RPMI8226 (cell line): Measurements from ENCODE around the gene DNTTIP2.
"Not testable (repeated sequence)": the region's sequence is repeated elsewhere in the genome, so short reads cannot be mapped to it uniquely, and the experiment has no call there.

Experiments
- DNase-seq: peaks from one replicate; pipeline ENCODE4 v3.0.0-alpha.2; 2015

DNTTIP2 gene

DNA sequence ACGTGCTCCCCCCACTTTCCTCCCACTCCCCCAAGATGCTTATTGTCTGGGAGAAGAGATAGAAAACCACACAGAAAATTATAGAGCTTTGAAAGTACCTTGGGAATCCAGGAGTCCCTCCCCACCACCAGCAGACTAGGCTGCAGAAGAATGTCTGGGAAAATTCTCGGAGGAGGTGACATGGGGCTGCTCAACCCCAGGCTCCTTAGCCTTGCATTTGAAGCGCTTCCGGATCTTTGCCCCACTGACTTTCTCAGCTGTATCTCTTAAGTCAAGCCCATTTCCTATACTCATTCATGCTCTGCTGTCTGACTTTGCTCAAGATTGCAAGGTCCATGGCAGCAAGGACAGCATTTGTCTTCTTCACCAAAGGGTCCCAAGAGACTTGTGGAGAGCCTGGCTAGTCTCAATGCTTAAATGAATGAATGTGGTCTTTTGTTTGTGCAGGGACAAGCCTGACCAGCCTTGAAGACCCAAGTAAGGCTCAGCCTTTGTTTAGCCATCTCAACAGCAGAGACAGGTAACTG, 38.0 kb downstream of the DNTTIP2 start:
- no peak for DNase-seq

DNA sequence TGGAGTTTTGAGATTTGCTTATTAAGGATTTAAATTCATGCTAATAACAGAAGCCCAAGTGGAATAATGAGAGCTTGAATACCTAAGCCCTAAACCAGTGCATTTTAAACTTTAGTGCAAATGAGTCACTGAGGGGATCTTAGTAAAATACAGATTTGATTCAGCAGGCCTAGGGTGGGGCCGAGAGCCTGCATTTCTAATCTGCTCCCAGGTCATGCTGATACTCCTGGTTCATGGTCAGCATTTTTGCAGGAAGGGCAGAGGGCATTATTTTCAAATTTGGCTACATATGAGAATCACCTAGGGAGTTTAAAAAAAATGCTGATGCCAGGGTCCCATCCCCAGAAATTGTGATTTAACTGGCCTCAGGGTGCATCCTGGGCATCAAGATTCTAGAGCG, 39.3 kb downstream of the DNTTIP2 start:
- DNase-seq: no peak

DNA sequence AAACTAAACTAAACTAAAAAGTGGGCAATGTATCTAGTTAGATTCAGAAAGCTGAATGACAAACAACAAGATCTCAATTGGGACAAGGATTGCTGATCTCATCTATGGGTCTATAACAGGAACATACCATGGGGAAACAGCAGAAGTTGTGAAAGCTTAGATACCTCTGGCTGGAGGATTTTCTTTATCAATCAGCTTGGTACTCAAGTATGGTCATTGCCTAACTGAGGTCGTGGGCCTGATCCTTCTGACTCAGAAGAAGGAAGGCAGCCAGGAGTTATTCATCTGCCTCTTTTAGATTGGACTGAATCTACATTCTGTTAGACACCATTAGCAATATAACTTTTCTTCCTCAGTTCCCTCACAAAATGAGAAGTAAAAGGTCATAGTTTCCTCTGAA, 39.7 kb downstream of the DNTTIP2 start:
- DNase-seq: no peak

DNA sequence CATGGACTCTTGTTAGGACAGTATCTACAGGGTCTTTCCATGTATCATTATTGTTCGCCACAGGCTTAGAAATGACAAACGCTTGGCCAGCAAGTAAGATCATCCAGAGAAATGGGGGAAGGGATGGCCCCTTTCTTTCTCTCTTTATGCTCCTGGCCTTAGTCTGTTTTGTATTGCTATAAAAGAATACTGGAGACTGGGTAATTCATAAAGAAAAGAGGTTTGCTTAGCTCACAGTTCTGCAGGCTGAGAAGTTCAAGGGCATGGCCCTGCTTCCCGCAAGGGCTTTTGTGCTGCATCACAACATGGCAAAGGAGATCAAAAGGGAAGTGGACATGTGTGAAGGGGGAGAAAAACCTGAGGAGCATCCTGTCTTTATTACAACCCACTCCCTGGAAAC, 41.0 kb downstream of the DNTTIP2 start:
- no peak for DNase-seq

DNA sequence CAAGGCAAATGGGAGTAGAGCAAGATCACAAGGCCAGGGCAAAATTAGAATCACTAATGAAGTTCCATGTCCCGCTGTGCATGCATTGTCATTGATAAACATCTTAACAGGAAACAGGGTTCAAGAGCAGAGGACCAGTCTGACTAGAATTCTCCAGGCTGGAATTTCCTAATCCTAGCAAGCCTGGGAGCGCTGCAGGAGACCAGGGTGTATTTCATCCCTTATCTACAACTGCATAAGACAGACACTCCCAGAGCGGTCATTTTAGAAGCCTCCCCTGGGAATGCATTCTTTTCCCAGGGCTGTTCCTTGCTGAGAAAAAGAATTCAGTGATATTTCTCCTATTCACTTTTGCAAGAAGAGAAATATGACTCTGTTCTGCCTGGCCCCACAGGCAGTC, 45.7 kb downstream of the DNTTIP2 start:
- not testable (repeated sequence) for DNase-seq

DNA sequence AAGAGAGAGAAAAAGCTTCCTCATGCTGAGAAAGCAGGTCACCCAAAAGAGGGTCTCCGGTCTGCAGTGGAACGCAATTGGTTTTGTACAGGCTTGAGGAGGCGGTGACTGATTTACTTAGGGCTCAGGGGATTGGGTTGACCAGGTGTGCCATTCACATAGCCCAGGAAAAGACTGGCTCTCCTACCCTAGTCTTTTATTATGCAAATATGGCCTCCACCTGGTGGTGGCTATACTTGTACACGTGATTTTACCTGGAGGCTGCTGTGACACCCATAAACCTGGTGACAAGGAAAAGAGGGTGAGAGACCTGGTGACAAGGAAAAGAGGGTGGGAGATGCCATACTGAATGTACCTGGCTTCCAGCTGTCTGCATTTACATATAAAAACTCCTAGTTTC, 49.9 kb downstream of the DNTTIP2 start:
- no peak for DNase-seq

DNA sequence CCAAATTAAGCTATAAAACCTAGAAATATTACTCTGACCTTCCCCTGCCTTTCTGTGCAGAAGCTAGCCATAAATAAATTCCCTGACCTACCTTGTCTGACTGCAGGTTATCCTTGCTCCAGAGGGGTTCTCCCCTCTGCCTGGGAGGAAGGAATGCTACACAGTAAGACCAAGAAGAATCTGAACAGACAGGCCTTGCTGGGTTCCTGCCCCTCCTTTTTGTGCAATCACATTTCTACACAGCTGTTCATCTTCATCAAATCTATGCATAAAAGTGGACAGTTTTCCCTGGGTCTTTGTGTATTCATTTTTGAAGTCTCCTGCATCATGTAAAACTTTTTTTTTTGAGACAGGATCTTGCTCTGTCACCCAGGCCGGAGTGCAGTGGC, 50.6 kb downstream of the DNTTIP2 start:
- no peak for DNase-seq

DNA sequence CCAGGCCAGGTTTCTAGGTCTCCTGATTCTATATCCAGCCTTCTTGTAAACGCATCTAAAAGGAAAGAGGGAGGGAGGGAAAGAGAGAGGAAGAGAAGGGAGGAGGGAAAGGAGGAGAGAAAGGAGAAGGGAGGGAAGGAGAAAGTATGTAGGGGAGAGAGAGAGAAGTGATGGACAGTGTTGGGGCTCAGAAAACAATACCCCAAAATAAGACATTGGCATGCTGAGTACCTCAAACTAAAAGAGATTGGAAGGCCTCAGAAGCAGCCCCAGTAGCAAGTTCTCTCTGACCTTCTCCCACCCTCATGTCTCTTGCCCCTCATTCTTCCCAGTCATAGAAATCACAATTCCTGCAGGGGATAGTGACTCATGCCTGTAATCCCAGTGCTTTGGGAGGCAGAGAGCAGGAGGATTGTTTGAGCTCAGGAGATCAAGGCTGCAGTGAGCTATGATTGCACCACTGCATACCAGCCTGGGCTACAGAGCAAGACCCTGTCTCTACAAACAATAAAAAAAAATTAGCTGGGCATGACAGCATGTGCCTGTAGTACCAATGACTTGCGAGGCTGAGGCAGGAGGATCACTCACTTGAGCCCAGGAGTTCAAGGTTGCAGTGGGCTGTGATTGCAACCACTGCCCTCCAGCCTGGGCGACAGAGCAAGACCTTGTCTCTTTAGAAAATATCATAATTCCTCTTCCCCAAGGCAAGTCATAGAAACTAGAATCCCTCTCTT, 51.2 kb downstream of the DNTTIP2 start:
- no peak for DNase-seq

DNA sequence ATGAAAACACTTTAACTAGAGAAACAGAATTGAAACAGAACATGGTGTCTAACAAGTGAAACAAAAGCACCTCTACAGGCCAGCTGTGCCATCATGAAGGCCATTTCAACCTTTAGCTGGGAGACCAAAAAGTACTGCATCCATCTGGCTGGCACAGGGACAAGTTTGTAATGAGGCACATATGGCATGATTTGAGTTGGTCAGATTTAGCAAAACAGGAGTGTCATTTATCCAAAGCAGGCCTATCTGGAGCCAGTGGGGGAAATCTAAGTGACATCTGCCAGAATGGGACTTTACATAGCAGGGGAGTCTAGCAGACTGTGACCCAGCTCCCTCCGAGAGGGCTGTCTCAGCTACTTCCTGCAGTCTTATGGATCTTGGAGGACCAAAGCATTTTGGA, 51.9 kb downstream of the DNTTIP2 start:
- DNase-seq: no peak

DNA sequence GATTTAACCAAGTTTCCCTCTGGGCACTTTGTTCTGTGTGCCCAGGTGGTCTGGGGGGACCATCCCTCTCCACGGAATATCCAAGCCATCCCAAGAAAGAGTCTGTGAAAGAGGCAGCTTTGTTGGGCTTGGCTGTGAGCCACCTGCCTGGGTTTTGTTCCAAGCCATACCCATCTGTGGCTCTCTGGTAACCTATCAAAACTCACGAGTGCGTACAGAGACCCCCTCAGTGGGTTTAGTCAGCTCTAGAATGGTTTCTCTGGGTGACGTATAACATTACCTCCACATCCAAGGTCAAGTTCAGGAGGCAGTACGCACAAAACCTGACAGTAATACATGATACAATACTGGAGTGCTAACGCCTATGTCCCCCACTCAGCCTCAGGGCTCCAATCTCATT, 54.2 kb downstream of the DNTTIP2 start:
- no peak for DNase-seq

DNA sequence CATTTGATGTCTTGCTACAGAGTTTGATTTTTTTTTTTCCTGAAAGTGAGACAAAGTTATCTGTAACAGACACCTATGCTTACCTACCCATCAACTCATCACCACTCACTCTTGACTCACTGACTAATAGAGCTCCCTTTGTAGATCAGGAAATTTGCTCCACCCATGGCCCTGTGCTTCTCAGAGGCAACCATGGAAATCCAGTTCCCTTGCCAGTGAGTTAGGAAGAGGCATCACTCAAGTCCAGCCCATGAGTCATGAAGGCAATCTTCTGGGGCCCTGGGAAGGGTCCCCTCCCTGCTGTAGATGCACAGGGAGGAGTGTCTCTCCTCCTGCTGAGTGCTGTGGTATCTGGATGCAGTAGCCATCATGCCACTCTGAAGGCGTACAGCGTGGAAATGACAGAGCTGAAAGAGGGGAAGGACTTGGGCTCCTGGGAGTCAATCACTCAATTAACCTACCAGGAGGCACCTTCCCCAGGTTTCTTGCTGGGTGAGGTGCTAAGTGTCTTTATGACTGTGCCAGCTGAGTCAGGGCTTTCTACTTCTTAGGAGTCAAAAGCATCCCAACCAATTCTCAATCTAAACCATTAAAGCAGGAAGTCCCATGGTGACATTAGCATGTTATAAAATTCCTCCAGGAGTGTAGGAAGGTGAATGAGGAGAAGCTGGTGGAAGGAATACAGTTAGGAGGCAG, 56.1 kb downstream of the DNTTIP2 start:
- no peak for DNase-seq

DNA sequence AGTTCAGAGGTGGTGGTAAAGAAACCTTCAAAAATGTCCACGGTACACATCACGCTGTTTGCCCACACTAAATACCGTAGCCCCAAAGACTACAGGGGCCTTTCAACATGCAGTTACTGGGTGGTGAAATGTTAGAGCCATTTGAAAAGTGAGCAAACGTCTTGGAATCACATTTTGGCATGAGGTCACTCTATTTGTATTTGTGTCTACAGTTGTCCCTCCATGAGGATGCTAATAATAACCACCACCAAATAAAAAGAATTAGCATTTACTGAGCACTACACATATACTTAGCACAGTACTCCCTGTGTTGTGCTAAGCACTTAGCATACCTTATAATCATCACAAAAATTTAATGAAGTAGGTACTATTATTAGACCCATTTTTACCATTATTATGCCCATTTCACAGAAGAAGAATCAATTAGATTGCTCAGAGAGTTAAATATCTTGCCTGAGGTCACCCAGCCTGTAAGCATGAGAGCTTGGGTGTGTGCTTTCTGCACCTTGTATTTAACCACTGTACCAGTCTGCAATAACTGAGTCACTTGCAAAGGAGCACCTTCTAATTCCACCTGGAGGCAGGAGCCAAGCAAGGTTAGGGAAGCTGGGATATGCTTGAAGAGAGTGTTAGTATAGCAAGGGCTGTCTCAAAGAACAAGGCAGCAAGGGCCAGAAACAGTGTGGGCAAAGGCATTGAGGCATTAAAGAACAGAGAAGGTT, 57.4 kb downstream of the DNTTIP2 start:
- no peak for DNase-seq

DNA sequence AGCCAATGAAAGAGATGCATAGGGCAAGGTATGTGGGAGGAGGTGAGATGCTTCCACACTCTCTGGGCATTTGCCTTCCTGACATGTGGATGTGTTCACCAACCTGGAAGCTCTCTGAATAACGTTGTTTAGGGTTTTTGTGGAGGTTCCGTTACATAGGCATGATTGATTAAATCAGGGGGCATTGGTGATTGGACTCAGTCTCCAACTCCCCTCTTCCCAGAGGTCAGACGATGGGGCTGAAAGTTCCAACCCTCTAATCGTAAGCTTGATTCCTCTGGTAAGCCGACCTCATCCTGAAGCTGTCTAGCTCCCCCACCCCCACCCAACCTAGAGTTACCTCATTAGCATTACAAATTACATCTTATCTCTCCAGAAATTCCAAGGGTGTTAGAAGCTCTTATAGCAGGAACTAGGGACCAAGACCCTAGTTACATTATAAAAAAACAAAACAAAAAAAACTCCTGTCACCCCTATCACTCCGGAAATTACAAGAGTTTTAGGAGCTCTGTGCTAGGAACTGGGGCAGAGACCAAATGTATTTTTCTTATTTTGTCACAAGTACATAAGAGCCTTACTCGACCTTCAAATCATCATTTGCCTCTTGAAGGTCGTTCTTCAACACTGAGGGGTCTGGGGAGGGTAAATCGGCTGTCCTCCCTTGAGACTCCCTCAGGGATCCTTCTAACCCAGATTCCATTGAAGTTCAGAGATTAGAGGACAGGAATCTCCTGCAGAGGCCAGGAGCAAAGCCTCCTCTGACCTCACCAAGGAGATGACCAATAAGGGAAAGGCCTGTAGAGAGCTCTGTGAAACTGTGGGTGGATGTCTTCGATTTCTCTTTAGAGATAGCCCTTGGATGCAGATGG, 58.2 kb downstream of the DNTTIP2 start:
- DNase-seq: no peak

DNA sequence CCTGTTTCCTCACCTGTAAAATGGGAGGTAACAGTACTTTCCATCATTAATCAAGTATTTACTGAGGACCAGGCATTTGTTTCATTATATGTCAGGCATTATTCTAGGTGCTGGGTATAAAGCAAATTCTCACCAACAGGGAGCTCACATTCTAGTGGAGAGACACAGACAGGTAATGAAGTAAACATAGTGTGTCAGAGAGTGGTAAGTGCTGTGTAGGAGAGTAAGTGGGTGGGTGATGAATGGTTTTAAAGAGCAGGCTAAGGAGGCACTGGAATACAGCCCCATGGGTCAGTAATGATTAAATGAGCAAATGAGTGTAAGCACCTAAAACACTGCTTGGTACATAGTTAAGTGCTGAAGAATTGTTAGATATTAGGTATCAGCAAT, 60.4 kb downstream of the DNTTIP2 start:
- DNase-seq: no peak

DNA sequence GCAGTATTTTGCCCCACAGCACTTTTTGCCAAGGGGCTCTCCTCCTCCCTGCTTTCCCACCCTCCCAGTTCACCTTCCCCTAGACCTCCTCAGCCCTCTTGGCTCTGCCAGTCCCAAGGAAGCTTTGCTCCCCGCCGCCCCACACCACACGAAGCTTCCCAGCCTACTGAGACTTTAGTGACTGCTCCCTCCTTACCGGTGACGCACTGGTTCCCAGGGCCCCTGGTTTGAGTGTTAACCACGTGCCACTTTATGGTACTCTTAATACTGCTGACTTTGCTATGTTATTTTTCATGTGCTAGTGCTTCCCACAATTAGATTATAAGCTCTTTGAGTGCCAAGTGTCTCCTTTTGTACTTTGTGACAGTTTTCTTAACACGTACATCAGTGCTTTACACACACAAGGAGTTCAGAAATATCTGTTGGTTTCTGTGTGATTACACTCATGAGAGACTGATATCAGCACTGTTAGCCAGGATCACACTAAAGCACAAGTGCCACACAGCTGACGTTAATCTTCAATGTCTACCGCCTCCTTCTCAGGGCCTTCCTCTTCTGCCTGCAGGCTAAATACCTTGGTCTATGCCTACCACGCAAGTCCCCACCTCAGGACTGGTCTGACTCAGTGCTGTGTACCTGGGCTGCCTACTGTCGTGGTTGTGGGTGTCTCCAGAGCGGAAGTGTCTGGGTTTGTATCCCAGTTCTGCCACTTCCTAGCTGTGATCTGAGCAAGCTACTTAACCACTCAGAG, 61.0 kb downstream of the DNTTIP2 start:
- no peak for DNase-seq

DNA sequence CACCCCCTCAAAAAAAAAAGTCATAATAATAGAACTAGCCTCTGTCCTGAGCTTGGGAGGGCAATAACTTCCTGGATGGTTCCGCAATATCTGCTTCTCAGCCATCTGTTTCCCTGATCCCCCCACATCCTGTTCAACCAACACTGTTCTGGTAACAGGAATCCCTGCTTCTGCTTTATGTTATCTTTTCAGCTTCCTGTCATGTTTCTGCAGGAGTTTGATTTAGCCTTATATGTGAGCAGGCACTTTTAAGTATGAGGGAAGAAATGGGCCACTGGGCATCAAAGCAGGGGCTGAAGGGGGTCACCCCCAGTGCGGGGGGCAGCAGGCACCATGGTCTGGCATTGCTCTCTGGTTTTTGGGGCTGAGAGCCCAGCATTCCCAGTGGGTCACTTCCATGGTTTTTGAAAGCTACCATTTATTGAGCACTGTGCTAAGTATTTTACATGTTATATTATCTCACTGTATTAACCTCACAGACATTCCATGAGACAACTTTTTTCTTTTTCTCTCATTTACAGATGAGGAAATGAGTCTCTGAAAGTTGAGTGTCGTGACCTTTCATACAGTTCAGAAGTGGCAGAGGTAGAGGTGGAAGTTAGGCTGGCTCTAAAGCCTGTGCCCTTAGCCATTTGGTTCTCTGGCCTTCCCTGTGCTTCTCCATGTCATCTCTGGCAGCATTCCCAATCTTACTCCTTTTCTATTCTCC, 61.9 kb downstream of the DNTTIP2 start:
- no peak for DNase-seq
